ENCODE results near the gene NAGS.

Gene NAGS

DNA sequence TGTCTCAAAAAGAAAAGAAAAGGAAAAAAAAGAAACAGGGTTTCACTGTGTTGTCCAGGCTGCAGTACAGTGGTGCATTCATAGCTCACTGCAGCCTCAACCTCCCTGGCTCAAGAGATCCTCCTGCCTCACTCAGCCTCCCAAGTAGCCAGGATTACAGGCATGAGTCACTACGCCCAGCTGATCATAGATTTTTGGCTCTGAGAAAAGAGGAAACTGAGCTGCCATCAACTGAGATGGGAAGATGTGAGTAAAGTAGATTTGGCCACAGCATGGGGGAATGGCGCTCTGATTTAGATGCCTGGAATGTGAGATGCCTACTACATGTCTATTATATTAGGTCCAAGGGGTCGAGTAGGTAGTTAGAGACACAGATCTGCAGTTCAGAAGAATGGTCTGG is 5.9 kb upstream of the NAGS start:
- Histone ChIP-seq H3K4me3 (no peak overlapping the region), H3K27ac (no peak overlapping the region)
- no peak for DNase-seq (ENCODE audit: low spot score)
- TF ChIP-seq, protein P1, sequence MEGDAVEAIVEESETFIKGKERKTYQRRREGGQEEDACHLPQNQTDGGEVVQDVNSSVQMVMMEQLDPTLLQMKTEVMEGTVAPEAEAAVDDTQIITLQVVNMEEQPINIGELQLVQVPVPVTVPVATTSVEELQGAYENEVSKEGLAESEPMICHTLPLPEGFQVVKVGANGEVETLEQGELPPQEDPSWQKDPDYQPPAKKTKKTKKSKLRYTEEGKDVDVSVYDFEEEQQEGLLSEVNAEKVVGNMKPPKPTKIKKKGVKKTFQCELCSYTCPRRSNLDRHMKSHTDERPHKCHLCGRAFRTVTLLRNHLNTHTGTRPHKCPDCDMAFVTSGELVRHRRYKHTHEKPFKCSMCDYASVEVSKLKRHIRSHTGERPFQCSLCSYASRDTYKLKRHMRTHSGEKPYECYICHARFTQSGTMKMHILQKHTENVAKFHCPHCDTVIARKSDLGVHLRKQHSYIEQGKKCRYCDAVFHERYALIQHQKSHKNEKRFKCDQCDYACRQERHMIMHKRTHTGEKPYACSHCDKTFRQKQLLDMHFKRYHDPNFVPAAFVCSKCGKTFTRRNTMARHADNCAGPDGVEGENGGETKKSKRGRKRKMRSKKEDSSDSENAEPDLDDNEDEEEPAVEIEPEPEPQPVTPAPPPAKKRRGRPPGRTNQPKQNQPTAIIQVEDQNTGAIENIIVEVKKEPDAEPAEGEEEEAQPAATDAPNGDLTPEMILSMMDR (IDR thresholded peaks at IDR 0.05) = no peak

DNA sequence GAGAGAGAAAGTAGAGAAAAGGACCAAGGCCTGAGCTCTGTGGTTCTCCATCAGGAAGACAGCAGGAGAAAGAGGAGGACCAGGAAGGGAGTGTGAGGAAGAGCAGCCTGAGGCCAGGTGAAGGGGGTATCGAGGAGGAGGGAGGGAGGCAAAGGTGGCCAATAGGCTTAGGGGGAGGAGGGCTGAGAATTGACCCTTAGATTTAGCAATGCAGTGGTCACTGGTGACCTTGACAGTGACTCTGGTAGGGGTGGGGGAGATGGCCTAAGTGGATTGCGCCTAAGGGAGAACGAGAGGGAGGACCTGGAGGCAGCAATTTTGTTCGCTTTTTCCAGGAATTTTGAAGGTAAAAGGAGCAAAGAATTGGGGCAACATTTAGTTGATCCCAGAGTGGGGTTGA is 5.4 kb upstream of the NAGS start:
- Histone ChIP-seq H3K27ac (no peak overlapping the region), H3K4me3 (no peak overlapping the region)
- TF ChIP-seq, protein P1 (IDR thresholded peaks at IDR 0.05) = no peak
- no peak for DNase-seq (ENCODE audit: low spot score)

DNA sequence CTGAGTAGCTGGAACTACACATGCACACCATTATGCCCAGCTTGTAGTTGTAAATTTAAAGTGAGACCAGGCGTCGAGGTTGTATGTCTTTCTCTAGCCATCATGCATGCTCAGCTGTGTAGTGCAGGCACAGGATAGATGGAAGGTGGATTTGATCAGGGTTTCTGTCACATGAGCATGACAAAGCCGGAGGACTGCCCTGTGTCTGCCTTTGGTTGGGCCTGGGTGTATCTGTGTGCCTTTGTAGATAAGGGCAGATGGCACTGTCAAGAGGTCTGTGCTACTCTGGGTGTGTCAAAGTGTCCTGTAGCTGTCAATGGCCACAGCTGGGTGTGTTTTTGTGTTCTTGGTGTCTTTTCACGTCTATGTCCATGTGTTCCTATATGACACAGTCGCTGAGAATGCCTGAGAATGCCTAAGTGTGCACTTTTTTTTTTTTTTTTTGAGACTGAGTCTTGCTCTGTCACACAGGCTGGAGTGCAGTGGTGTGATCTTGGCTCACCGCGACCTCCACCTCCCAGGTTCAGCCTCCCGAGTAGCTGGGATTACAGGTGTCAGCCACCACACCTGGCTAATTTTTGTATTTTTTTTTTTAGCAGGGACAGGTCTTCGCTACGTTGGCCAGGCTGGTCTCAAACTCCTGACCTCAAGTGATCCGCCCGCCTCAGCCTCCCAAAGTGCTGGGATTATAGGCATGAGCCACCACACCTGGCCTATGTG is 4.1 kb upstream of the NAGS start:
- Histone ChIP-seq H3K4me3 (no peak overlapping the region), H3K27ac (no peak overlapping the region)
- DNase-seq (ENCODE audit: low spot score) = no peak
- TF ChIP-seq, protein P1 (IDR thresholded peaks at IDR 0.05) = no peak

DNA sequence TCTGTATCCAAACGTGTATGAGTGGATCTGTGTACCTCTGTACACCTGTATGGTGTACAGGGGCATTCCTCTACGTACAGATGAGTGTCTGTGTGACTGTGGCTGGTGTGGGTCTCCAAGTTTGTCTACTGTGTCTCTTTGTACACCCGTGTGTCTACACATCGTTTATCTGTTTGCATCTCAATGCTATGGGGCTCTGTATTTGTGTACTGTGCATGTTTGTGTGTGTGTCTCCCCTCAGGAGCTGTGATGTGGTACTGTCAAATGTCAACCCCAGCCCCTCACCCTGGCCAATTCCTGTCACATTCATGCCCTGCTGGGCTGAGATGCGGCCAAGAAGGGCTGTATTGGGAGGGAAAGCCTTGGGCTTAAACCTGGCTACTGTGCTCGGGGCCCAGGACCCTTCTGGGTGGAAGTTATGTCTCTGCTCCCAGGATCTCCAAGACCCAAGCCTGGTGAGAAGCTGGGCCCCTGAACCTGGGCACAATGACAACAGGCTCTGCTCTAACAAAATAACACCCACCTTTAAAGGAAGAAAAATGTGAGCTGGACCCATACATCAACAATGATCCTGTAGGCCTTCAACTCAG is 3.5 kb upstream of the NAGS start:
- DNase-seq (ENCODE audit: low spot score) = no peak
- no peak overlapping the region for H3K27ac ChIP-seq
- no peak overlapping the region for H3K4me3 ChIP-seq
- TF ChIP-seq, protein P1 (IDR thresholded peaks at IDR 0.05) = no peak

DNA sequence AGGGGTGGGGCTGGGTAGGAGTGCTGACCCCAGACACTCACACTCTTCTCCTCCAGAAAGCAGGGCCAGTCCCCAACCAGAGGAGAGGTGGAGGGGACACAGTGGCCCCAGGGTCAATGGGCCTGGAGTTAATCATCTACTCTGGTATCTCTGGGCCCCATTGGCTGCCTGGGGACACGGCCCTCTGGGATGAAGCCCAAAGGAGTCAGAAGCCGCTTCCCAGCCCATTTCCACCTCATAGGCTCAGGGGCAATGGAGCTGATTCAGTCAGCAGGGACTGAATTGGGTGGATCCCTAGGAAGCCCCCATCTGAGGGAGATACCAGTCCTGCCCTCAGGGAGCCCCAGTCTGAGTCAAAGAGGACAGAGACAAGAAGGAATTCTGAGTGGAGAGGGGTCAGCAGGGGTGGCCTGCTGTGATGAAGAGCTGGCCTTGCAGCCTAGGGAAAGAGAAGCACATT is 2.9 kb upstream of the NAGS start:
- Histone ChIP-seq H3K27ac (no peak overlapping the region), H3K4me3 (no peak overlapping the region)
- TF ChIP-seq, protein P1 (IDR thresholded peaks at IDR 0.05) = no peak
- DNase-seq (ENCODE audit: low spot score) = no peak

DNA sequence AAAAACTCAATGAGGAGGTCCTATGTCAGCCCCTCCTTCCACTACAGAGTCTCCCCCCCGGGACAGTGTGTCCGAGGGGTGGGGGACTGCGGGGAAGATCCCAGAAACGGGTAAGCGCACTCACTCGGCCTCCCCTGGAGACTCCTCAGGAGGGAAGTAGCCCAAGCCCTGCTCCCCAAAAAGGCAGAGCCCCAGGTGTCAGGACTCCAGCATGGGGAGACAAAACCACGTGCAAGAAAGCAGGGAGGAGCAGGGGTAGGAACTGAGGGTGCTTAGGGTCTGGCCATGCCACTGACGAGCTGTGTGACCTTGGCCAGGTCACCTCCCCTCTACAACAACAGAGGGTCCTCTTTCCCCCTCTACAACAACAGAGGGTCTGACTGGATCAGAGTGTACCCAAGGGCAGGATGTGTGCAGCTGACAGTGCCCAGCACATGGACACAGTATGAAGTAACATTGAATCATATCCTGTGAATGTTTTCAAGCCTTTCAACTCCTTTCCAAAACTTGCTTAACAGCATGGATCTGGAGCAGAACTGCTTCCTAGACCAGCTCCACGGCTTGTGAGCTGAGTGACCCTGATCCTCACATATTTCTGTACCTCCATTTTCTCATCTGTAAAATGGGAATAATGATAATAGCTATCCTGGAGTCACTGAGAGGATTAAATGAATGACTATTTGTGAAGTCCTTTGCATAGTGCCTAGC is 2.1 kb upstream of the NAGS start:
- no peak overlapping the region for H3K27ac ChIP-seq
- DNase-seq (ENCODE audit: low spot score) = no peak
- TF ChIP-seq, protein P1 (IDR thresholded peaks at IDR 0.05) = no peak
- H3K4me3 ChIP-seq = no peak overlapping the region

Data from coronary artery (tissue), 2 donors.